Measurements from ENCODE around the gene ST7.

DNA sequence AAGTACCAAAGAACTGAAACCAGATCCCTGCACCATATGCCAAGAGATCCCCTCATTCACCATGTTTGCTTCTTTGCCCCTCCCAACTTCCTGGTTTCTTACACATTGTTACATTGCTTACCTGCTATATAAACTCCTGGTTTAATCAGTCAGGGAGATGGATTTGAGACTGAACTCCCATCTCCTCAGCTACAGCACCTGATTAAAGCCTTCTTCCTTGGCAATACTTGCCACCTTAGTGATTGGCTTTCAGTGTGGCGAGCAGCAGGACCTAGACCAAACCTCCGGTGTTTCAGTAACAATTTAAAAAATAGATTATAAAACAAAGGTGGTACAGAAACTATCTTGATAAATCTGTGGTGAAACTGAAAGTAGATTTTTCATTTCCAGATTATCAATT is 122.6 kb downstream of the ST7 start:
- TF ChIP-seq, protein P1, sequence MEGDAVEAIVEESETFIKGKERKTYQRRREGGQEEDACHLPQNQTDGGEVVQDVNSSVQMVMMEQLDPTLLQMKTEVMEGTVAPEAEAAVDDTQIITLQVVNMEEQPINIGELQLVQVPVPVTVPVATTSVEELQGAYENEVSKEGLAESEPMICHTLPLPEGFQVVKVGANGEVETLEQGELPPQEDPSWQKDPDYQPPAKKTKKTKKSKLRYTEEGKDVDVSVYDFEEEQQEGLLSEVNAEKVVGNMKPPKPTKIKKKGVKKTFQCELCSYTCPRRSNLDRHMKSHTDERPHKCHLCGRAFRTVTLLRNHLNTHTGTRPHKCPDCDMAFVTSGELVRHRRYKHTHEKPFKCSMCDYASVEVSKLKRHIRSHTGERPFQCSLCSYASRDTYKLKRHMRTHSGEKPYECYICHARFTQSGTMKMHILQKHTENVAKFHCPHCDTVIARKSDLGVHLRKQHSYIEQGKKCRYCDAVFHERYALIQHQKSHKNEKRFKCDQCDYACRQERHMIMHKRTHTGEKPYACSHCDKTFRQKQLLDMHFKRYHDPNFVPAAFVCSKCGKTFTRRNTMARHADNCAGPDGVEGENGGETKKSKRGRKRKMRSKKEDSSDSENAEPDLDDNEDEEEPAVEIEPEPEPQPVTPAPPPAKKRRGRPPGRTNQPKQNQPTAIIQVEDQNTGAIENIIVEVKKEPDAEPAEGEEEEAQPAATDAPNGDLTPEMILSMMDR (conservative IDR thresholded peaks at IDR 0.05; ENCODE audit: low read depth in 2 of 2) = no peak
- TF ChIP-seq CREB1 (CRISPR knock-in tag; IDR thresholded peaks at IDR 0.05; ENCODE audit: low read depth) (no peak), POLR2AphosphoS5 (IDR thresholded peaks at IDR 0.05; ENCODE audit: low read depth) (no peak), EZH2 (IDR thresholded peaks at IDR 0.05; ENCODE audit: low read depth, unreplicated experiment) (no peak), EZH2phosphoT487 (IDR thresholded peaks at IDR 0.05; ENCODE audit: unreplicated experiment) (no peak), ZNF114 (CRISPR knock-in tag; IDR thresholded peaks at IDR 0.05) (no peak)
- TF ChIP-seq, protein P2, sequence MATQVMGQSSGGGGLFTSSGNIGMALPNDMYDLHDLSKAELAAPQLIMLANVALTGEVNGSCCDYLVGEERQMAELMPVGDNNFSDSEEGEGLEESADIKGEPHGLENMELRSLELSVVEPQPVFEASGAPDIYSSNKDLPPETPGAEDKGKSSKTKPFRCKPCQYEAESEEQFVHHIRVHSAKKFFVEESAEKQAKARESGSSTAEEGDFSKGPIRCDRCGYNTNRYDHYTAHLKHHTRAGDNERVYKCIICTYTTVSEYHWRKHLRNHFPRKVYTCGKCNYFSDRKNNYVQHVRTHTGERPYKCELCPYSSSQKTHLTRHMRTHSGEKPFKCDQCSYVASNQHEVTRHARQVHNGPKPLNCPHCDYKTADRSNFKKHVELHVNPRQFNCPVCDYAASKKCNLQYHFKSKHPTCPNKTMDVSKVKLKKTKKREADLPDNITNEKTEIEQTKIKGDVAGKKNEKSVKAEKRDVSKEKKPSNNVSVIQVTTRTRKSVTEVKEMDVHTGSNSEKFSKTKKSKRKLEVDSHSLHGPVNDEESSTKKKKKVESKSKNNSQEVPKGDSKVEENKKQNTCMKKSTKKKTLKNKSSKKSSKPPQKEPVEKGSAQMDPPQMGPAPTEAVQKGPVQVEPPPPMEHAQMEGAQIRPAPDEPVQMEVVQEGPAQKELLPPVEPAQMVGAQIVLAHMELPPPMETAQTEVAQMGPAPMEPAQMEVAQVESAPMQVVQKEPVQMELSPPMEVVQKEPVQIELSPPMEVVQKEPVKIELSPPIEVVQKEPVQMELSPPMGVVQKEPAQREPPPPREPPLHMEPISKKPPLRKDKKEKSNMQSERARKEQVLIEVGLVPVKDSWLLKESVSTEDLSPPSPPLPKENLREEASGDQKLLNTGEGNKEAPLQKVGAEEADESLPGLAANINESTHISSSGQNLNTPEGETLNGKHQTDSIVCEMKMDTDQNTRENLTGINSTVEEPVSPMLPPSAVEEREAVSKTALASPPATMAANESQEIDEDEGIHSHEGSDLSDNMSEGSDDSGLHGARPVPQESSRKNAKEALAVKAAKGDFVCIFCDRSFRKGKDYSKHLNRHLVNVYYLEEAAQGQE (IDR thresholded peaks at IDR 0.05; ENCODE audit: unreplicated experiment) = no peak
